ENCODE data around the gene JADE1. TPM values are rescaled to one million over a fixed set of nuclear protein-coding genes. Genes with fewer than 3 reads are reported as not detected.
A peak's percentile ranks its signal among the peaks of the same experiment; 100 is the strongest.

The JADE1 gene
- total RNA-seq, 1 donor from 2014 or later = 11.0 TPM

DNA sequence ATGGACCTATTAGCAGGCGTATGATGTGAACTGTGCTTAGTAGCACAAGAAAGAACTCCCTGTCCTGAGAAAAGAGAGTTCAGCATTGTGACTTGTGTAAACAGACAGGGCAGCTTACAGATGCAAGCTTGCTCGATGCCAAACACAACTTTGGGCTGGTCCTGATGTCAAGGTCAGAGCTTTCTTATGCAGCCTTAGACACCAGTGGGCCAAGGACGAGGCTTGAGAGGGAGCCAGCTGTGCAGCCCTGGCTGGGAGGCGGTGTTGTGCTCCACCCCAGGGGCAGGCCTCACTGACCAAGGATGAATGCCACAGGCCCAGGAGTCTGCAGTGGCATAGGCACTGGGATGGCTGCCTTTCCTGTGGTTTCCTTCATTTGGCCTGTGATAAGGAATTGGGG lies 35.4 kb downstream of the JADE1 start:
- DNase-seq = no peak

DNA sequence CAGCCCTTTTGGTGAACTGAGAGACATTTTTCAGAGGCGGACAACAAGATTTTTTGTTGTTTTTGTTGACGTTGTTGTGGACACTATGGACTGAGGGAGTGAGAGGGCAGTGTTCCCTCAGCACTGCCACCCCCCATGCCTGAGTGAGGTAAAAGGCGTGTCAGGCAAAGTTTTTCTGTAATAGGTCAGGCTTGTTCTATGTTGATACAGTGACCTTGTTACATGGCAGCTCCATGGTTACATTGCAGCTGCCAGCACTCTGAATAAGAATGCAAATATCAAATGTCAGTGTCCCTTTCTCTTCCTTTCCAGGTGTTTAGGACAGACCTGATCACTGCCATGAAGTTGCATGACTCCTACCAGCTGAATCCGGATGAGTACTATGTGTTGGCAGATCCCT lies 36.6 kb downstream of the JADE1 start:
- DNase-seq = no peak

- no peak for DNase-seq
Observed at GRCh38 chr4:128847082-128847724, 37.7 kb downstream of the JADE1 start.

- DNase-seq = no peak
Observed at GRCh38 chr4:128848461-128848860, 39.0 kb downstream of the JADE1 start.

DNA sequence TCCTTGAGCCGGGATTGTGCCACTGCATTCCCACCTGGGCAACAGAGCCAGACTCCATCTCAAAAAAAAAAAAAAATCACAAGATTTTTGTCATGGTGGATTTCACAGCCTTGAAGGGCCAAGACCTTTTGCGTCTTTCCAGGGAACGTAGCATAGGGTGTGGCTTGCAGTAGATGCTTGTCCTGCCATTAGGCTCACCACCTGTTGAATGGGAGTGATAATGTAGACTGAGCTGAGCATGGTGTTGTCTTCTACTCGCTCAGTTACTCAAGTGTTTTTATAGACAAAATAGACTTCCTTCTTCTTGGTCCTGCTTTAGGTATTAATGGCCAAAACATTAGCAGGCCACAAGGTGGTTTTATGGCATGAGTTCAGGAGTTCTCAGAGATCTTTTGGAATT lies 40.8 kb downstream of the JADE1 start:
- no peak for DNase-seq

DNA sequence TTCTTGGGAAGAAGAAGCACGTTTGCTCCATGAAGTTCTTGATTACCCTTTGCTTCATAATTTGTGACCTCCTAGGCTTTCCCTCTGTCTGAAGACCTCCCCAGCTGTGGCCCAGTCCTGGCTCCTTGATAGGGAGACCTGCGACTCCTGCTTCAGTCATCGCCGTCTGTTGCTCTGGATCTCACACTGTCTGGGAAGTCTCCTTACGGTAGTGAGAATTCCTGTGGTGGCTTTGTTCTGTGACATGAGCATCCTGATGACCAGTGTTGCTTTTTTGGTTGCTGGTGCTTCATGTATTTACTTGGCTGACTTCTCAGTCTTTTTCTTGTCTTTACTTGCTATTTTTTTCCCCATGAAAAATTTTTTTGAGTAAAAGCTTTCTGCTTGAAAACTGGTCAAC lies 44.2 kb downstream of the JADE1 start:
- no peak for DNase-seq

- DNase-seq = no peak
Observed at GRCh38 chr4:128854433-128854832, 44.9 kb downstream of the JADE1 start.

- no peak for DNase-seq
Observed at GRCh38 chr4:128855621-128856020, 46.1 kb downstream of the JADE1 start.

DNA sequence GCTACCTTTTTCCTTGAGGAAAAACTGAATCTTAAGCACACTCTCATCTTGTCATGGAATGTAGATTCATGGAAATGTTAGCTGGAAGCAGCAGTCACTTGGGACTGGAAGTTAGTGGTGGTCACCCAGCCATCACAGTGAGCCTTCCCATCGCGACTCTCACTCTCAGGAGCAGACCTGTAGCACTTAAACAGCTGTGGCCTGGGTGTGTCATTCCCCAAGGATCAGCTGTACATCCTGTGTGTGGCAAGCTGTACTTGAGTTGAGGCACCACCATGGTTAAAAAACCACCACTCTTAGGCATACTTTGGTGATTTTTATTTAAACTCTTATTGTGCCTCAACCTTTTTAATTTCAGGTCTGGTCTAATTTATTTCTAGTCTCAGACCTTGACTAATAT lies 46.7 kb downstream of the JADE1 start:
- no peak for DNase-seq

DNA sequence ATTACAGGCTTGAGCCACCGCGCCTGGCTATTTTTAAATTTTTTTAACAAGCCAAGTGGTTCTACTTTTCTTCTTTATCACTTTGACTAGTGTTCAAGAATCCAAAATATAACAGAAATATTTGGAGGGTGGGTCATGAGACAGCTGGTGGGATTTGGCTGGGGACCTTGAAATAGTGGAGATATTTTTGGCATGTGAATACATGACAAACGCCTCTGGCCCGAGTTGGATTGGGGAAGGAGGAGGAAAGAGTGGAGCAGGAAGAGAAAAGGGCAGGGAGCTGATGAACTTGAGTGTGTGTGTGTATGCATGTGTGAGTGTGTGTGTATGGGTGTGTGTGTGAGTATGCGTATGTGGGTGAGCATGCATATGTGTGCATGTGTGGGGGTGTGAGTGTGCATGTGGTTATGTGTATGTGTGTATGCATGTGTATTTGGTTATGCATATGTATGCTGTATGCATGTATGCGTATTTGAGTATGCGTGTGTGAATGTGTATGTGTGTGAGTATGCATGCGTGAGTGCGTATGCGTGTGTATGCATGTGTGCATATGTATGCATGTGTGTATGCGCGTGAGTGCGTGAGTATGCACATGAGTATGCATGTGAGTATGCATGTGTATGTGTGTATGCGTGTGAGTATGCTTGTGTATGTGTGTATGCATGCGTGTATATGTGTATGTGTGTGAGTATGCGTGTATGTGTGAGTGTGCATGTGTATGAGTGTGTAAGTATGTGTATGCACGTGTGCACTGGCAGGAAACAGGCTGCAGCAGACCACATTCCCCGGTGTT lies 49.6 kb downstream of the JADE1 start:
- DNase-seq = peak; percentile 66

DNA sequence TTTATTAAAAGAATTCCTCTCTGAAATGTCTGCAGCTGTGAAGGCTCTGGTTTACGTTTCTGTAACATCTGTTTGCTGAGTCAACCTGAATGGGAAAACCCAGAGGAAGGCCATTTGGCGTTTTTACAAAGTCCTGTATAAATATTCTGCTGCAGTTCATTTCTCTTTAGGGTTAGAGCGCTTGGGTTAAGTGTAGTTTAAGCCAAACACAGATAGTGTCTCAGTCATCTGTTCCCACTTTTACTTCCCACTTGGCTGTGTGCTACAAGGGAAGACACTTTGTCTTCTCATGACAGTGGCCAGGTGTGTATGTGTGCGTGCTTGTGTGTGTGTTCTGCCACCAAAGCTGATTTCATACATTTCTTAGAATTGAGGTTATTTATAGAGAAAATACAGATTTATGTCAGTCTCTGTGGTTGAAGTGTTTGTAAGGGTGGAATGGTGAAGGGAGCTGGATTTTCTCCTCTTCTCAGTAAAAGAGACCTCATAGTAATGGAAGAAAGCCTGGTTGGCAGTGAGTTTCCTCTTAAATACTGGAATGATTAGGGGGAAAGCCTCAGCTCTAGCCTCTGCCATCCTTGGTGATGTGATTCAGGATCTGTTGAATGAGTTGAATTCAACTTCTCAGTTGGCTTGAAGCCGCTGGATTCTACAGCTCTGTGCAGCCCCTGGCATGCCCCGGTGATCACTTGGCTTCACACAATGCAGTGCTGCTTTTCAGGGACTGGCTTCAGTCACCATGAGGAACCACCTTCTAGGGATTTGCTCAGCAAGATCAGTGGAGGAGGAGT lies 50.6 kb downstream of the JADE1 start:
- DNase-seq = peak; percentile 85

GRCh38 chr4:128861856-128862518 lies 52.5 kb downstream of the JADE1 start:
- no peak for DNase-seq

DNA sequence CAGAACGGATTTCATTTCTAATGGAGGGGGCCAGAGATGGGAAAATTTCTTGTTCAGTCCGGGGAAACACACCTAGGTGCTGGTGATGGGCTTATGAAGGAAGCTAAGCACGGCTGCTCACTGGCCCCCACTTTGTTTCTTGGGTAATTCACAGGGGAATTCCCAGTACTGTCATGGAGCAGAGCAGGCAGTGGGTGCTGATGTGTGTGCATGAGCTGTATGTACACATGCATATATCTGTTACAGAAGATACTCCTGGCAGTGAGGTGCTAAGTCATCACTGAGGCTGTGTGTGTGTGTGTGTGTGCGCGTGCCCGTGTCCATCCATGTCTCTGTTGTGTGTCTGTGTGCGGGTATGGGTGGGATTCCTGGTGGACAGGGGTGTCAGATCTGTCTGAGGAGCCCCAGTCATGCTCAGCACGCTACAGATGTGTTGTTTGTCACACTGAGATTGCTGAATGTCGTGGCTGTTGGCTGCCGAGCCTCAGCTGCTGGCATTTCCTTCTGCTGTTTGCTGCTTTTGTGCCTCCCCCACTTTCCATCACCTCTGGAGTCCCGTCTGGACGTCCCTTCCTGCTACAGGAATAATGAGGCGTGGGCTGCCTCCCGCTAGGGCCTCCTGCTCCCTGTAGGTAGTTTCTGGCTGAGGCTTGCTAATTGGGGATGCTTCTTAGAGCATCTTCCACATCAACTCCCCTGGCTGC lies 53.3 kb downstream of the JADE1 start:
- no peak for DNase-seq

- DNase-seq = peak; percentile 33
Observed at GRCh38 chr4:128863312-128864075, 54.0 kb downstream of the JADE1 start.

DNA sequence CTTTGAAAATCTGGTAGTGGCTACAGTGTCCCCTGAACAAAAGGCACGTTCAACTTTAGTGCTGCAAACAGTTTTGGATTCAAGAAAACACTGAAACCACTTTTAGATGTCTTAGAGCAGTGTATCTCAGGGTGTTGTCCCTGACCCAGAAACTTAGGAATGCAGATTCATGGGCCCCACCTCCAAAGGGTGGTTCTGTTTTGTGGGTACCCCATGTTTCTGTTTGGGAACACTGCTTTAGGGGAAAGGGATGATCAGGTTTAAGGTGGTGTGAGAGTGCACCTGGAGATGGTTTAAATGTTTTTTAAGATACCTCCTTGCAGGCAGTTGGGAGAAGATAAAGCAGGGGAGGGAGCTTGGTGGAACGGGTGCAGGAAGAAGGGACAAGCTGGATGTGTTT lies 55.6 kb downstream of the JADE1 start:
- DNase-seq = no peak

DNA sequence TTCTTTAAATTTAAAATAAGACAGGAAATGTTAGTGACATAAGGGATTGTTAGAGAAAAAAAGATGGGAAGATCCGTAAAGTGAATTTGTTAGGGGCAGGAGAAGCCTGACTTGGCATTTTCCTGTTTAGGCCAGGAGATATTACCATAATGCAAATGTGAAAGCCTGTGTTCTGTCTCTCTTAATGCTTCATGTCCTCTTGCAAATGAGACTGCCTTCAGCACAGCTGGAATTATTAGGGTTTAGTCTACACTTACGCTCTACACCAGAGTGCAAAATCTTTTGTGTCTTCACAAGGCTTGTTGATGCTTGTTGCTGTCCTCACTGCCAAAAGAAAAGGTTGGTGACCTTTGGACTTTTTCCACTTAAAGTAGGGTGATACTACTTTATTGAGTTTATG lies 56.8 kb downstream of the JADE1 start:
- no peak for DNase-seq

DNA sequence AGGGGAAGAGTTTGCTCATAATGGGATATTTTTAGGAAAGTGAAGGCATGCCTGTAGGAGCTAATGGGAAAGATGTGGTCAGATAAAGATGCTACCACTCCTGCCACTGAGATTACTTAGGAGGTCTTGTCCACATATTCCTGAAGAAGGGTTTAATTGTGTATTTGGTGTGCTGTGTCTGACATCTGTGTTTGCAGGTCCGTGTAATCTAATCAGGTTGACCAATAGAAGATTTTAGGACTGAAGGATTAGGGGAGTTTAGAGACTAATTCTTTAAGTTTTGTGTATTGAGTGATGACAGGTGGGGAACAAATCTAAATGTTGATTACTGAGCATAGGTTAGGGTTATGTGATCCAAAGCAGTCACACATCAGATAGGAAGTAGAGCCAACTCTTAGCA lies 57.2 kb downstream of the JADE1 start:
- no peak for DNase-seq

DNA sequence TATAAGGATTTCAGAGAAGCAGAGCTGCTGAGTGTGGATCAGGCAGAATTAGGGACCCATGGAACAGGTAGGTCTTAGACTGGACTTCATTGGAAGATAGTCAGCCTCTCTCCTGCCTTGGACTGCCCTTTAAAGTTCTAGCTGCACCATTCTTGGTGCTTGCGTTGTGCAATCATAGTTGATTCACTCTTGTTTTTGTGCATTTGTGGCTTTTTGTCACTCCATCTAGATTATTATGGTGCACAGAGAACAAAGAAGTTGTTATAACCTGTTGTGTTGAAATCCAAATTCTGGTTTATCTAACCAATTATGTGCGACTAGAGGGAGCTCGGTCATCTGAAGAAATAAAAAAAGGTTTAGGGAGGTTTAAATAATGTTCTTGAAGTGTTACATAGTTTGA lies 59.3 kb downstream of the JADE1 start:
- no peak for DNase-seq

- DNase-seq = no peak
Observed at GRCh38 chr4:128869776-128870509, 60.4 kb downstream of the JADE1 start.

- DNase-seq = no peak
Observed at GRCh38 chr4:128871948-128872347, 62.4 kb downstream of the JADE1 start.

DNA sequence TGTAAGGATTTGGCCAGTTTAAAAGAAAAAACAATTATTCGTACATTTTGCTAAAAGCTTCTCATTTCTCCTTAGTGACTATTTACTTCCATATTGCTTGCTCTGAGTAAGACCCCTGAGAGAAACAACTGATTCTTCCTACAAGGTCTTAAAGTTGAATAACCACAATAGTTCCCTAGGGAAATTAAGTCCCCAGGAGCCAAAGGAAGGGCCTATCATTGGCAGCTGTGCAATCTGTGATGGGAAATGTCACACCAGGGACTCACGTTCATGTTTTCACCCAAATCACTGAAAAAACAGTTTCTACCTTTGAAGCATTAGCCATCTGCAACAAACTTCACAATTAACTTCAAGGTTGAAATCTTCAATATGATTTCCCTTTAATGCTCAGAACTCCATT lies 66.7 kb downstream of the JADE1 start:
- no peak for DNase-seq

Data from skin of body (tissue), 2 donors.